Stimulated activated CD4-positive, alpha-beta T cell treated with anti-CD3 and anti-CD28 coated beads, Interleukin-12 subunit alpha, Interleukin-12 subunit beta, amount 100 ng/mL, for 24 hours (primary cell): ENCODE results near the gene RAB17.

ENCODE experiments used
- DNase-seq, 2 experiments: peaks; one replicate each; pipeline ENCODE4 v3.0.0-alpha.2; 2020; ENCODE audit warnings: low read depth in 2 of 2

Gene RAB17

GRCh38 chr2:237577956-237578870 lies 12.3 kb downstream of the RAB17 start:
- DNase-seq, result no peak

- no peak for DNase-seq
Observed at GRCh38 chr2:237577458-237577857, 13.1 kb downstream of the RAB17 start.

- no peak for DNase-seq
Observed at GRCh38 chr2:237576974-237577373, 13.6 kb downstream of the RAB17 start.

GRCh38 chr2:237575869-237576862 lies 14.4 kb downstream of the RAB17 start:
- no peak for DNase-seq

GRCh38 chr2:237574894-237575868 lies 15.4 kb downstream of the RAB17 start:
- no peak for DNase-seq

- no peak for DNase-seq
Observed at GRCh38 chr2:237574467-237574866, 16.1 kb downstream of the RAB17 start.

GRCh38 chr2:237573721-237574415 lies 16.7 kb downstream of the RAB17 start:
- no peak for DNase-seq

GRCh38 chr2:237572742-237573101 lies 17.8 kb downstream of the RAB17 start:
- DNase-seq, result no peak

- peak; percentile 75 to 89 for DNase-seq
Observed at GRCh38 chr2:237572021-237572741, 18.4 kb downstream of the RAB17 start.

GRCh38 chr2:237571551-237571950 lies 19.0 kb downstream of the RAB17 start:
- no peak for DNase-seq

- DNase-seq, result no peak
Observed at GRCh38 chr2:237570776-237571335, 19.7 kb downstream of the RAB17 start.

- no peak for DNase-seq
Observed at GRCh38 chr2:237569896-237570295, 20.6 kb downstream of the RAB17 start.

GRCh38 chr2:237569041-237569440 lies 21.5 kb downstream of the RAB17 start:
- no peak for DNase-seq

- no peak for DNase-seq
Observed at GRCh38 chr2:237568121-237568660, 22.3 kb downstream of the RAB17 start.

- no peak for DNase-seq
Observed at GRCh38 chr2:237567276-237568029, 23.1 kb downstream of the RAB17 start.

GRCh38 chr2:237566401-237567235 lies 23.9 kb downstream of the RAB17 start, which contains the start of gene PRLH:
Gene PRLH (plus strand): TSS chr2:237566574. CDS start chr2:237566574, 0 bp downstream.
- DNase-seq, result no peak

- DNase-seq, result no peak
Observed at GRCh38 chr2:237565974-237566373, 24.6 kb downstream of the RAB17 start.
